Measurements from ENCODE around the gene MPDZ. TPM values are rescaled to one million over a fixed set of nuclear protein-coding genes. Genes with fewer than 3 reads are reported as not detected.

The MPDZ gene
- total RNA-seq, 2 donors from 2014 or later: 3.1 to 8.5 TPM

DNA sequence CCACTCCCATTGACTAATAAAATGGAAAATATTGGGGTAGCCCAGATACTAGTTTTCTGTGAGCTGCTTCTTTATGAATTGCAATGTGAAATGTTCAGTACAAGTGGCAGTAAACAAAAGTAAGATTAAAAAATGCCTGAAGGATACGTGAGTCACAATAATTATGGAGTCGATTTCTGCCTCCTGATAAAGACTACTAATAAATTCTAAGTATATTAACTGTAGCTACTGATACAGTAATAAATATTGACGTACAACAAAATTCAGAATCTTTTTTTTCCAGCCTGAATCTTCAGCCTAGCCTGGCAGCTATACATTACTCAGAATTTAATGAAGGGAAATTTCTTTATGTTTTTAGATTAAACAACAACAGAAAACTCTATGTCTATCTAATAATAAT, 218.1 kb downstream of the MPDZ start:
- ATAC-seq (no peak), DNase-seq (no peak)
- intact Hi-C loops (cut with DNase I, micrococcal nuclease): no loop called here
